ENCODE results near the gene TMX1.

The TMX1 gene, protein sequence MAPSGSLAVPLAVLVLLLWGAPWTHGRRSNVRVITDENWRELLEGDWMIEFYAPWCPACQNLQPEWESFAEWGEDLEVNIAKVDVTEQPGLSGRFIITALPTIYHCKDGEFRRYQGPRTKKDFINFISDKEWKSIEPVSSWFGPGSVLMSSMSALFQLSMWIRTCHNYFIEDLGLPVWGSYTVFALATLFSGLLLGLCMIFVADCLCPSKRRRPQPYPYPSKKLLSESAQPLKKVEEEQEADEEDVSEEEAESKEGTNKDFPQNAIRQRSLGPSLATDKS

GRCh38 chr14:51239813-51240803, at the start of gene TMX1:
Gene TMX1 (plus strand): TSS chr14:51240247. CDS start chr14:51240293, 46 bp downstream.
- H3K4me3 ChIP-seq (ENCODE audit: low read depth, low read length) = peak within 1 kb of the TSS; percentile 100
- TF ChIP-seq, protein P1, sequence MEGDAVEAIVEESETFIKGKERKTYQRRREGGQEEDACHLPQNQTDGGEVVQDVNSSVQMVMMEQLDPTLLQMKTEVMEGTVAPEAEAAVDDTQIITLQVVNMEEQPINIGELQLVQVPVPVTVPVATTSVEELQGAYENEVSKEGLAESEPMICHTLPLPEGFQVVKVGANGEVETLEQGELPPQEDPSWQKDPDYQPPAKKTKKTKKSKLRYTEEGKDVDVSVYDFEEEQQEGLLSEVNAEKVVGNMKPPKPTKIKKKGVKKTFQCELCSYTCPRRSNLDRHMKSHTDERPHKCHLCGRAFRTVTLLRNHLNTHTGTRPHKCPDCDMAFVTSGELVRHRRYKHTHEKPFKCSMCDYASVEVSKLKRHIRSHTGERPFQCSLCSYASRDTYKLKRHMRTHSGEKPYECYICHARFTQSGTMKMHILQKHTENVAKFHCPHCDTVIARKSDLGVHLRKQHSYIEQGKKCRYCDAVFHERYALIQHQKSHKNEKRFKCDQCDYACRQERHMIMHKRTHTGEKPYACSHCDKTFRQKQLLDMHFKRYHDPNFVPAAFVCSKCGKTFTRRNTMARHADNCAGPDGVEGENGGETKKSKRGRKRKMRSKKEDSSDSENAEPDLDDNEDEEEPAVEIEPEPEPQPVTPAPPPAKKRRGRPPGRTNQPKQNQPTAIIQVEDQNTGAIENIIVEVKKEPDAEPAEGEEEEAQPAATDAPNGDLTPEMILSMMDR (IDR thresholded peaks at IDR 0.05; ENCODE audit: borderline replicate concordance, insufficient read depth, low read depth, low read length) = no peak

DNA sequence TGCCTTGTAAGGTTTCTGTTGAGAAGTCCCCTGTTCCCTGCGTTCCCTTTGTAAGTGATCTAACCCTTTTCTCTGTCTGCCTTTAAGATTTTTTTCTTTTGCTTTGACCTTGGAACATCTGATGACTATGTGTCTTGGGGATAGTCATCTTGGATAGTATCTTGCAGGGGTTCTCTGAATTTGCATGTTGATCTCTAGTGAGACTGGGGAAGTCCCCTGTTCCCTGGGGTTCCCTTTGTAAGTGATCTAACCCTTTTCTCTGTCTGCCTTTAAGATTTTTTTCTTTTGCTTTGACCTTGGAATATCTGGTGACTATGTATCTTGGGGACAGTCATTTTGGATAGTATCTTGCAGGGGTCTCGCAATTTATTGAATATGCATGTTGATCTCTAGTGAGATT, 38.2 kb upstream of the TMX1 start:
- TF ChIP-seq, protein P1 (IDR thresholded peaks at IDR 0.05; ENCODE audit: borderline replicate concordance, insufficient read depth, low read depth, low read length) = no peak
- no peak overlapping the region for H3K4me3 ChIP-seq (ENCODE audit: low read depth, low read length)

- TF ChIP-seq, protein P1 (IDR thresholded peaks at IDR 0.05; ENCODE audit: borderline replicate concordance, insufficient read depth, low read depth, low read length) = peak; percentile 56
These were observed 37.0 kb upstream of the TMX1 start for GRCh38 chr14:51202914-51203665.

DNA sequence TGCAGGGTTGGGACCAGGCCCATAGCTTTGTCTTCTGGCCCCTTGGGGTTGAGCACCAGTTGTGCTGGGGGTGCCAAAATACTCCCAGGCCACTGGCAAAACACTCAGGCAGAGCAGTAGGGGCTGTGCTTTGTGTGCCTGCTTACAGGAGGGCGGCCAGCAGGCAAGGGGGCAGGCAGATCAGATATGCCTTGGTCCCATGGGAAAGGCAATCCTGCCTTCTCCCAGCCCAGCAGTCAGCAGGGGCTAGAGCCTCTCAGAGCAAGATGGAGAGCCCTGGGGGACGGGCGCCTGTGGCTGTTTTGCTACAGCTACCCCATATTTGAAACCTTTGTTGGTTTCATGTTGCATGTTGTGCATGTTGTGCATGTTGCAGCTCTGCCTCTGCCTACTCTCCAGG, 36.2 kb upstream of the TMX1 start:
- TF ChIP-seq, protein P1 (IDR thresholded peaks at IDR 0.05; ENCODE audit: borderline replicate concordance, insufficient read depth, low read depth, low read length) = no peak

More at GRCh38 chr14:51202914-51203665, 37.0 kb upstream of the TMX1 start:
- no peak overlapping the region for H3K4me3 ChIP-seq (ENCODE audit: low read depth, low read length)

GRCh38 chr14:51205486-51205885, 34.6 kb upstream of the TMX1 start:
- TF ChIP-seq, protein P1 (IDR thresholded peaks at IDR 0.05; ENCODE audit: borderline replicate concordance, insufficient read depth, low read depth, low read length) = no peak
- no peak overlapping the region for H3K4me3 ChIP-seq (ENCODE audit: low read depth, low read length)

More for the DNA sequence above, 36.2 kb upstream of the TMX1 start:
- H3K4me3 ChIP-seq (ENCODE audit: low read depth, low read length) = no peak overlapping the region

GRCh38 chr14:51206462-51206861, 33.6 kb upstream of the TMX1 start:
- TF ChIP-seq, protein P1 (IDR thresholded peaks at IDR 0.05; ENCODE audit: borderline replicate concordance, insufficient read depth, low read depth, low read length) = no peak

More at GRCh38 chr14:51206462-51206861, 33.6 kb upstream of the TMX1 start:
- H3K4me3 ChIP-seq (ENCODE audit: low read depth, low read length) = no peak overlapping the region
